H9 (cell line): ENCODE results near the gene AMD1. TPM values are rescaled to one million over a fixed set of nuclear protein-coding genes. Genes with fewer than 3 reads are reported as not detected.

Experiments
- DNase-seq: peaks from one replicate; pipeline ENCODE4 v3.0.0-alpha.2; 2017
- H2AFZ ChIP-seq: one replicate; pipeline ENCODE4 v1.6.1; 2013; ENCODE audit warnings: mild to moderate bottlenecking, low read length, control low read depth, moderate library complexity
- H2AK5ac ChIP-seq: 2 replicates; pipeline ENCODE4 v1.6.1; 2013; ENCODE audit warnings: low read length, control low read depth, mixed read lengths; ENCODE audit not compliant: insufficient read length
- H2BK120ac ChIP-seq: one replicate; pipeline ENCODE4 v1.6.1; 2013; ENCODE audit warnings: low read depth, mild to moderate bottlenecking, low read length, control low read depth, inconsistent platforms; ENCODE audit not compliant: poor library complexity, severe bottlenecking
- H2BK12ac ChIP-seq: 2 replicates; pipeline ENCODE4 v1.6.1; 2013; ENCODE audit warnings: low read length, control low read depth, mixed read lengths, low read depth; ENCODE audit not compliant: insufficient read length
- H2BK15ac ChIP-seq: 2 replicates; pipeline ENCODE4 v1.6.1; 2013; ENCODE audit warnings: low read depth, low read length, control low read depth
- H2BK20ac ChIP-seq: one replicate; pipeline ENCODE4 v1.6.1; 2013; ENCODE audit warnings: low read depth, mild to moderate bottlenecking, low read length, control low read depth, inconsistent platforms; ENCODE audit not compliant: poor library complexity, severe bottlenecking
- H2BK5ac ChIP-seq: 2 replicates; pipeline ENCODE4 v1.6.1; 2013; ENCODE audit warnings: low read length, control low read depth, mixed read lengths; ENCODE audit not compliant: insufficient read length
- H3K14ac ChIP-seq: 2 replicates; pipeline ENCODE4 v1.6.1; 2013; ENCODE audit warnings: low read length, control low read depth; ENCODE audit not compliant: insufficient read depth
- H3K18ac ChIP-seq: 2 replicates; pipeline ENCODE4 v1.6.1; 2013; ENCODE audit warnings: low read depth, mild to moderate bottlenecking, mixed read lengths, low read length, control low read depth; ENCODE audit not compliant: insufficient read length
- H3K23ac ChIP-seq: 2 replicates; pipeline ENCODE4 v1.6.1; 2013; ENCODE audit warnings: low read length, control low read depth, mixed read lengths, low read depth; ENCODE audit not compliant: insufficient read length
- H3K23me2 ChIP-seq: 2 replicates; pipeline ENCODE4 v1.6.1; 2013; ENCODE audit warnings: low read depth, mild to moderate bottlenecking, mixed read lengths, low read length, control low read depth; ENCODE audit not compliant: insufficient read length, poor library complexity, severe bottlenecking
- H3K27ac ChIP-seq: 2 replicates; pipeline ENCODE4 v1.5.1; 2013; ENCODE audit warnings: low read length, control low read depth, mixed read lengths, low read depth; ENCODE audit not compliant: insufficient read length
- H3K27me3 ChIP-seq: 2 replicates; pipeline ENCODE4 v1.6.1; 2013; ENCODE audit warnings: low read length, control low read depth, inconsistent platforms; ENCODE audit not compliant: insufficient read depth
- H3K4ac ChIP-seq: 2 replicates; pipeline ENCODE4 v1.6.1; 2013; ENCODE audit warnings: low read depth, mild to moderate bottlenecking, control low read depth, inconsistent platforms, low read length, moderate library complexity
- H3K4me1 ChIP-seq: 2 replicates; pipeline ENCODE4 v1.6.1; 2013; ENCODE audit warnings: low read length, control low read depth, inconsistent platforms; ENCODE audit not compliant: insufficient read depth
- H3K4me2 ChIP-seq: 2 replicates; pipeline ENCODE4 v1.6.1; 2013; ENCODE audit warnings: low read length, control low read depth, mixed read lengths; ENCODE audit not compliant: insufficient read length, insufficient read depth
- H3K56ac ChIP-seq: 2 replicates; pipeline ENCODE4 v1.6.1; 2013; ENCODE audit warnings: low read depth, mild to moderate bottlenecking, mixed read lengths, low read length, control low read depth; ENCODE audit not compliant: insufficient read length
- H3K79me1 ChIP-seq: 2 replicates; pipeline ENCODE4 v1.6.1; 2013; ENCODE audit warnings: low read depth, mild to moderate bottlenecking, moderate library complexity, low read length, control low read depth, inconsistent platforms; ENCODE audit not compliant: insufficient read depth, poor library complexity, severe bottlenecking
- H3K79me2 ChIP-seq: 2 replicates; pipeline ENCODE4 v1.6.1; 2013; ENCODE audit warnings: low read length, control low read depth, inconsistent platforms; ENCODE audit not compliant: insufficient read depth
- H3K9ac ChIP-seq: 2 replicates; pipeline ENCODE4 v1.6.1; 2013; ENCODE audit warnings: low read length, control low read depth, mixed read lengths; ENCODE audit not compliant: insufficient read length; ENCODE audit errors: extremely low read depth
- H3K9me3 ChIP-seq: one replicate; pipeline ENCODE4 v1.6.1; 2013; ENCODE audit warnings: low read depth, low read length, inconsistent platforms; ENCODE audit not compliant: control insufficient read depth
- H3T11ph ChIP-seq: one replicate; pipeline ENCODE4 v1.6.1; 2013; ENCODE audit warnings: mild to moderate bottlenecking, low read length, control low read depth, inconsistent platforms
- H4K20me1 ChIP-seq: one replicate; pipeline ENCODE4 v1.6.1; 2013; ENCODE audit not compliant: control insufficient read depth, insufficient read length, insufficient read depth
- H4K5ac ChIP-seq: 2 replicates; pipeline ENCODE4 v1.6.1; 2013; ENCODE audit warnings: low read depth, mild to moderate bottlenecking, mixed read lengths, low read length, control low read depth; ENCODE audit not compliant: insufficient read length
- H4K8ac ChIP-seq: replicated peaks from 2 replicates; pipeline ENCODE4 v1.6.1; 2013; ENCODE audit warnings: low read length, control low read depth, mixed read lengths, low read depth; ENCODE audit not compliant: insufficient read length
- H4K91ac ChIP-seq: 2 replicates; pipeline ENCODE4 v1.6.1; 2013; ENCODE audit warnings: low read depth, mild to moderate bottlenecking, moderate library complexity, mixed read lengths, low read length, control low read depth; ENCODE audit not compliant: insufficient read length
- H3K27ac Mint-ChIP-seq, 3 experiments: 2 replicates in 2 of 3; 3 replicates in 1 of 3; pipeline ENCODE4 v1.8.0; 2020 to 2021; ENCODE audit warnings: mixed read lengths in 3 of 3, mild to moderate bottlenecking in 1 of 3, moderate library complexity in 1 of 3
- H3K27me3 Mint-ChIP-seq: 2 replicates; pipeline ENCODE4 v1.8.0; 2021; ENCODE audit warnings: low read depth, mild to moderate bottlenecking, moderate library complexity, mixed read lengths
- H3K36me3 Mint-ChIP-seq, 3 experiments: 2 replicates in 2 of 3; 3 replicates in 1 of 3; pipeline ENCODE4 v1.8.0; 2020 to 2021; ENCODE audit warnings: low read depth in 3 of 3, mixed read lengths in 3 of 3; ENCODE audit not compliant: insufficient read depth in 1 of 3
- H3K4me1 Mint-ChIP-seq, 2 experiments: 2 replicates each; pipeline ENCODE4 v1.8.0; 2020; ENCODE audit warnings: mixed read lengths in 2 of 2
- H3K4me3 Mint-ChIP-seq, 2 experiments: 2 replicates in 1 of 2; 3 replicates in 1 of 2; pipeline ENCODE4 v1.8.0; 2020 to 2021; ENCODE audit warnings: mild to moderate bottlenecking in 2 of 2, mixed read lengths in 2 of 2, moderate library complexity in 1 of 2
- H3K9me3 Mint-ChIP-seq, 2 experiments: 2 replicates in 1 of 2; 3 replicates in 1 of 2; pipeline ENCODE4 v1.8.0; 2020; ENCODE audit warnings: mild to moderate bottlenecking in 2 of 2, mixed read lengths in 2 of 2, moderate library complexity in 1 of 2
- WGBS: extraction: QIAGEN DNeasy Blood & Tissue Kit; methylation state at CpG from one replicate; pipeline ENCODE4 v1.1.7; 2013; ENCODE audit warnings: missing lambda C conversion rate, low lambda C conversion rate, mixed read lengths; ENCODE audit not compliant: insufficient read length; ENCODE audit errors: extremely low coverage; 5-methylcytosine and 5-hydroxymethylcytosine counted together
- total RNA-seq: library from RNA; stranded (reverse); gene quantifications from 2 replicates; pipeline ENCODE4 v1.2.1, GENCODE V29; 2021
- TF ChIP-seq, protein P1 (sequence below): fragments of 200-600 bp; sonication (generic); conservative IDR thresholded peaks from 3 replicates; pipeline ENCODE4 v1.8.0; 2021; ENCODE audit warnings: antibody characterized with exemption, mild to moderate bottlenecking

The AMD1 gene
- total RNA-seq, 1 experiment from 2014 or later: 162 TPM

DNA sequence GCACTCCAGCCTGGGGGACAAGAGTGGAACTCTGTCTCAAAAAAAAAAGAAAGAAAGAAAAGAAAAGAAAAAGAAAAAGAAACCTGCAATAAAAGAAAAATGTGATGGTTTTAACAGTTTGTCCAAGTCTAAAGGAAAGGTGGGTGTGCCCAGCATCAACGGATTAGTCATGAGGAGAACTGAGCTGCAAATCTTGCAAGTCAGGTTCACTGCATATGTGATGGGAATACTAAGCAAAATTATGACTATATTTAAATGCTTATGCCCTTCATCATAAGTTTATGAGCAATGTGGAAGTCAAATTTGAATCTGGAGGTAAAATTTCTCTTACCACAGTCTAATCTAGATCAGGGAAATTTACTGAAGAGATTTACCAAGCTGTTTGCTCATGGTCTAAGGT is 46.2 kb upstream of the AMD1 start:
- DNase-seq: no peak
- H3K23me2 ChIP-seq: no peaks in the 10 kb centered on the region
- no peaks in the 10 kb centered on the region for H3K4me1 Mint-ChIP-seq
- no peak overlapping the region for H3K4me2 ChIP-seq
- no peak overlapping the region for H2BK15ac ChIP-seq
- H2AK5ac ChIP-seq: no peak overlapping the region
- H3K27ac Mint-ChIP-seq: no peak overlapping the region
- no peaks in the 10 kb centered on the region for H3K79me1 ChIP-seq
- no peak overlapping the region for H3K14ac ChIP-seq
- no peak overlapping the region for H2AFZ ChIP-seq
- no peaks in the 10 kb centered on the region for H3K27me3 ChIP-seq
- H2BK5ac ChIP-seq: no peak overlapping the region
- no peak overlapping the region for H3K27ac ChIP-seq
- H2BK120ac ChIP-seq: no peak overlapping the region
- no peaks in the 10 kb centered on the region for H3K27me3 Mint-ChIP-seq
- no peak overlapping the region for H3K4me3 Mint-ChIP-seq
- no peak overlapping the region for H3K9ac ChIP-seq
- no peak overlapping the region for H3K56ac ChIP-seq
- H4K8ac ChIP-seq: no peak overlapping the region
- no peaks in the 10 kb centered on the region for H3K9me3 Mint-ChIP-seq
- no peak overlapping the region for H4K5ac ChIP-seq
- H3K4ac ChIP-seq: no peak overlapping the region
- H3K18ac ChIP-seq: no peak overlapping the region
- no peaks in the 10 kb centered on the region for H3K9me3 ChIP-seq
- H3K23ac ChIP-seq: no peak overlapping the region
- no peak overlapping the region for H3T11ph ChIP-seq
- WGBS: no CpG with 5 or more reads among the region's 1 CpG
- H3K36me3 Mint-ChIP-seq: no peaks in the 10 kb centered on the region
- no peak overlapping the region for H4K91ac ChIP-seq
- H2BK20ac ChIP-seq: no peak overlapping the region
- H3K79me2 ChIP-seq: no peaks in the 10 kb centered on the region
- TF ChIP-seq, protein P1, sequence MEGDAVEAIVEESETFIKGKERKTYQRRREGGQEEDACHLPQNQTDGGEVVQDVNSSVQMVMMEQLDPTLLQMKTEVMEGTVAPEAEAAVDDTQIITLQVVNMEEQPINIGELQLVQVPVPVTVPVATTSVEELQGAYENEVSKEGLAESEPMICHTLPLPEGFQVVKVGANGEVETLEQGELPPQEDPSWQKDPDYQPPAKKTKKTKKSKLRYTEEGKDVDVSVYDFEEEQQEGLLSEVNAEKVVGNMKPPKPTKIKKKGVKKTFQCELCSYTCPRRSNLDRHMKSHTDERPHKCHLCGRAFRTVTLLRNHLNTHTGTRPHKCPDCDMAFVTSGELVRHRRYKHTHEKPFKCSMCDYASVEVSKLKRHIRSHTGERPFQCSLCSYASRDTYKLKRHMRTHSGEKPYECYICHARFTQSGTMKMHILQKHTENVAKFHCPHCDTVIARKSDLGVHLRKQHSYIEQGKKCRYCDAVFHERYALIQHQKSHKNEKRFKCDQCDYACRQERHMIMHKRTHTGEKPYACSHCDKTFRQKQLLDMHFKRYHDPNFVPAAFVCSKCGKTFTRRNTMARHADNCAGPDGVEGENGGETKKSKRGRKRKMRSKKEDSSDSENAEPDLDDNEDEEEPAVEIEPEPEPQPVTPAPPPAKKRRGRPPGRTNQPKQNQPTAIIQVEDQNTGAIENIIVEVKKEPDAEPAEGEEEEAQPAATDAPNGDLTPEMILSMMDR: no peak
- no peak overlapping the region for H2BK12ac ChIP-seq
- H3K4me1 ChIP-seq: no peaks in the 10 kb centered on the region
- H4K20me1 ChIP-seq: no peaks in the 10 kb centered on the region
